Kidney epithelial cell (primary cell): Measurements from ENCODE around the gene SYT2. TPM values are rescaled to one million over a fixed set of nuclear protein-coding genes. Genes with fewer than 3 reads are reported as not detected.
"Not testable (repeated sequence)": the region's sequence is repeated elsewhere in the genome, so short reads cannot be mapped to it uniquely, and the experiment has no call there.

Experiments
- DNase-seq: peaks from one replicate; pipeline ENCODE4 v3.0.0-alpha.2; 2010; ENCODE audit warnings: low read depth
- H3K27me3 ChIP-seq: 2 replicates; pipeline ENCODE4 v1.6.0; 2011; ENCODE audit warnings: low read length; ENCODE audit not compliant: control insufficient read depth, insufficient read depth
- H3K36me3 ChIP-seq: 2 replicates; pipeline ENCODE4 v1.5.1; 2011; ENCODE audit warnings: low read length; ENCODE audit not compliant: control insufficient read depth, insufficient read depth
- H3K4me3 ChIP-seq: 2 replicates; pipeline ENCODE4 v1.5.1; 2011; ENCODE audit warnings: low read depth, mild to moderate bottlenecking, control low read depth, low read length
- total RNA-seq: library from RNA; depleted of rRNA; stranded (reverse); fragments of >200 nt; gene quantifications from 2 replicates; pipeline ENCODE4 v1.2.3, GENCODE V29; 2015

Gene SYT2
- total RNA-seq, 1 donor from 2014 or later: 0.04 TPM

- H3K36me3 ChIP-seq, H3K27me3 ChIP-seq, DNase-seq, H3K4me3 ChIP-seq: not testable (repeated sequence)
These were observed 169.4 kb downstream of the SYT2 start for GRCh38 chr1:202540858-202541257.

Other genes with a start within 250 kb of the SYT2 start
- 66.5 and 70.7 TPM in 2 replicates for gene KDM5B, start 98.0 kb upstream of the SYT2 start, total RNA-seq
- 0.48 TPM in 1 of 2 replicates, not detected in the other for gene PCAT6, start 100.5 kb upstream of the SYT2 start, total RNA-seq
- 7.0 and 11.5 TPM in 2 replicates for gene RABIF, start 178.7 kb upstream of the SYT2 start, total RNA-seq
- gene KLHL12, start 216.8 kb upstream of the SYT2 start, total RNA-seq: 21.4 and 23.4 TPM in 2 replicates
- gene ADIPOR1, start 247.9 kb upstream of the SYT2 start, total RNA-seq: 76.6 and 77.8 TPM in 2 replicates